ENCODE measurements around the gene CCDC107. TPM values are rescaled to one million over a fixed set of nuclear protein-coding genes. Genes with fewer than 3 reads are reported as not detected.

Gene CCDC107
- total RNA-seq, 1 donor from 2014 or later, result 11.0 TPM

DNA sequence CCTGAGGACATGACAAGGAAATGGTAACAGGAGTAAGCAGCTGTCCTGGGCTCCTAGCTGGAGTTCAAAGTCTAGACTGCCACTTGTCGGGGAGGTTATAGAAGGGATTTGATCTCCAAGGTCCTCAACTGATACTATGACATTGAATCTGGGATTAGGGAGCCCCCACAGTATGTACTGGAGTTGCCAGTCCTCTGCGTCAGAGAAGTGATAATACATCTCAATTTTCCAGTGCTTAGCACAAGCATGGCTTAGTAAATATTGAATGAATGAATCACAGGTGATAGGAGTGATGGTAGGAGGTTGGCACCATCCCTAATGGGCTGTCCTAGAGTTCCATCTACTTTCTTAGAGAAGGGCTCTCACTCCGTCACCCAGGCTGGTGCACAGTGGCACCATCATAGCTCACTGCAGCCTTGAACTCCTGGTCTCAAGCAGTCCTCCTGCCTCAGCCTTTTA is 37.9 kb downstream of the CCDC107 start:
- Histone ChIP-seq H3K27me3 (ENCODE audit: control insufficient read depth in 3 of 3, insufficient read depth in 3 of 3, low read length in 3 of 3) (no peaks in the 10 kb centered on the region), H3K36me3 (ENCODE audit: control insufficient read depth in 3 of 3, insufficient read depth in 3 of 3, low read length in 3 of 3) (peaks cover 41 to 51% (median 45%) of the 10 kb centered on the region in 3 donors), H3K9ac (ENCODE audit: low read depth in 1 of 3, low read length in 3 of 3) (no peak overlapping the region), H3K9me3 (ENCODE audit: control insufficient read depth in 3 of 3, low read length in 3 of 3) (no peaks in the 10 kb centered on the region), H3K27ac (ENCODE audit: low read depth, low read length) (no peak overlapping the region), H3K4me3 (ENCODE audit: low read length in 3 of 3) (no peak overlapping the region), H3K4me1 (ENCODE audit: control insufficient read depth in 3 of 3, insufficient read depth in 3 of 3, low read length in 3 of 3) (peaks cover 11 to 18% (median 12%) of the 10 kb centered on the region in 3 donors)

DNA sequence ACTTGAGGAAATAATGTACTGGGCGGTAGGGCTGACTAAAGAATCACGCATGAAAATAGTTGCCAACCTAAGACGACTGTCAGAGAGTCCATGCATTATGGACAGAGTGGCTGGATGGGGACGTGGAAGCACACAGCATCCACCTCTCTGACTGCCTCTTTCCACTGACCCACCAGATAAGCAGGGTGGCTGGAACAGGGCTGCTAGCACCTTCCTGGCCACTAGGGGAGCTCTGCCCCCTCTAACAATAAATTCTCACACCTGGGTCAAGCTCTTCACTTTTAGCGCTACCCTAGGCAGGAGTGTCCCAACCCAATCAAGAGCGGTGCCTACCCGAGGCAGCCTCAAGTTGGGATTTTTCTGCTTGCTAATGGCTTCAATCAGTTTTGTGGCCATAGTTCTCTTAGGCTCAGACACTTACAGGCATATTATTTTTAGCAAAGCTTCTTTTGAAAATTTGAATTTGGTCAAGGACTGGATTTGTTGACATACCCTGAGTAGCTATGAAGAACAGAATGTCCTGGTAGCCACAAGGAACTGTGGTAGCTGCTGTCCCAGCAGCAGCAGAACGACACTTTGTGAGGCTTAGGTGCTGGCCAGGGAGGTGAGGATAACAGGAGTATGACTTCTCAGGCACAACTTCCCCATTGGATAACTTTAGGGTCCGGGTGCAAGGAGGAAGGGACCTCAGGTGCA is 38.6 kb downstream of the CCDC107 start:
- Histone ChIP-seq H3K4me3 (ENCODE audit: low read length in 3 of 3) (no peak overlapping the region), H3K36me3 (ENCODE audit: control insufficient read depth in 3 of 3, insufficient read depth in 3 of 3, low read length in 3 of 3) (peaks cover 48 to 58% (median 52%) of the 10 kb centered on the region in 3 donors), H3K27me3 (ENCODE audit: control insufficient read depth in 3 of 3, insufficient read depth in 3 of 3, low read length in 3 of 3) (no peaks in the 10 kb centered on the region), H3K4me1 (ENCODE audit: control insufficient read depth in 3 of 3, insufficient read depth in 3 of 3, low read length in 3 of 3) (peaks cover 6 to 14% (median 9%) of the 10 kb centered on the region in 3 donors), H3K9me3 (ENCODE audit: control insufficient read depth in 3 of 3, low read length in 3 of 3) (no peaks in the 10 kb centered on the region), H3K27ac (ENCODE audit: low read depth, low read length) (no peak overlapping the region), H3K9ac (ENCODE audit: low read depth in 1 of 3, low read length in 3 of 3) (peak overlapping the region in 1 of 3 donors; percentile 25)

DNA sequence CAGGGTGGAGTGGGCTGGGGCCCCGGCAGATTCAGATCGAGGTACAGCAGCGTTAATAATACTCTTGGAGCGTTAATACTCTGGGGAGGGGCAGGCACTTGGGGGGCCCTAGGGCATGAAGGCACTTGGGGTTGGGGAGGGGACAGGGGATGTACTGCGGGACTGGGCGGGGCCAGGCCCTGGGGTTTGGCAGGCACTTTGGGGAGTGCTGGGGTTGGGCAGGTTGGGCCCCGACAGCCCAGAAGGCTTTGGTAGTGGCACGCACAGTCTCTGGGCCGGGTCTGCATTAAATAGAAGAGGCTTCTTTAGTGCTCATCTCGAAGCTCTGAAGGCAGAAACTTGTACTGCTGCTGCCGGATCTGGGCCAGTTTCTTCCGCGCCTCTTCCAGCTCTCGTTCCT is 39.4 kb downstream of the CCDC107 start:
- Histone ChIP-seq H3K9me3 (ENCODE audit: control insufficient read depth in 3 of 3, low read length in 3 of 3) (no peaks in the 10 kb centered on the region), H3K27ac (ENCODE audit: low read depth, low read length) (no peak overlapping the region), H3K4me1 (ENCODE audit: control insufficient read depth in 3 of 3, insufficient read depth in 3 of 3, low read length in 3 of 3) (peaks cover 4 to 10% (median 9%) of the 10 kb centered on the region in 3 donors), H3K9ac (ENCODE audit: low read depth in 1 of 3, low read length in 3 of 3) (no peak overlapping the region), H3K4me3 (ENCODE audit: low read length in 3 of 3) (no peak overlapping the region), H3K27me3 (ENCODE audit: control insufficient read depth in 3 of 3, insufficient read depth in 3 of 3, low read length in 3 of 3) (no peaks in the 10 kb centered on the region), H3K36me3 (ENCODE audit: control insufficient read depth in 3 of 3, insufficient read depth in 3 of 3, low read length in 3 of 3) (peaks cover 55 to 66% (median 57%) of the 10 kb centered on the region in 3 donors)

DNA sequence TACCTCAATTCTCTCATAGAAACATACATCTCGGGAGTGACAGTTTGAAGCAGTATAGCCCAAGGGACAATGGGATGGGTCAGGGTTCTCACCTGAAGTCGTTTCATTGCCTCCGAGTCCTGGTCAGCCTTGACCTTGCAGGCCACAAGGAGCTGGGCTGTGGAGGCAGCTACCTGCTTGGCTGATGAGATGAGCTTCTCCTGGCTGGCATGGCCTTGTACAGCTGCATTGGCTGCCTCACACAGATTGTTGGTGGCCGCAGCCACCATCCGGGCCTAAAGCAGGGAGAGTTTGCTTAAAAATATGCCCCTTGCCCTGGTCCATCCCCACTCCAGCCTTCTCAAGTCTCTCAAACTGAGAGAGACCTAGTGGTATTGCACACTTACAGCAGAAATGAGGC is 40.1 kb downstream of the CCDC107 start:
- H3K9me3 ChIP-seq (ENCODE audit: control insufficient read depth in 3 of 3, low read length in 3 of 3), result no peaks in the 10 kb centered on the region
- no peak overlapping the region for H3K9ac ChIP-seq (ENCODE audit: low read depth in 1 of 3, low read length in 3 of 3)
- no peaks in the 10 kb centered on the region for H3K27me3 ChIP-seq (ENCODE audit: control insufficient read depth in 3 of 3, insufficient read depth in 3 of 3, low read length in 3 of 3)
- H3K4me3 ChIP-seq (ENCODE audit: low read length in 3 of 3), result no peak overlapping the region
- peaks cover 4 to 10% (median 9%) of the 10 kb centered on the region in 3 donors for H3K4me1 ChIP-seq (ENCODE audit: control insufficient read depth in 3 of 3, insufficient read depth in 3 of 3, low read length in 3 of 3)
- no peak overlapping the region for H3K27ac ChIP-seq (ENCODE audit: low read depth, low read length)
- H3K36me3 ChIP-seq (ENCODE audit: control insufficient read depth in 3 of 3, insufficient read depth in 3 of 3, low read length in 3 of 3), result peaks cover 62 to 73% (median 64%) of the 10 kb centered on the region in 3 donors

DNA sequence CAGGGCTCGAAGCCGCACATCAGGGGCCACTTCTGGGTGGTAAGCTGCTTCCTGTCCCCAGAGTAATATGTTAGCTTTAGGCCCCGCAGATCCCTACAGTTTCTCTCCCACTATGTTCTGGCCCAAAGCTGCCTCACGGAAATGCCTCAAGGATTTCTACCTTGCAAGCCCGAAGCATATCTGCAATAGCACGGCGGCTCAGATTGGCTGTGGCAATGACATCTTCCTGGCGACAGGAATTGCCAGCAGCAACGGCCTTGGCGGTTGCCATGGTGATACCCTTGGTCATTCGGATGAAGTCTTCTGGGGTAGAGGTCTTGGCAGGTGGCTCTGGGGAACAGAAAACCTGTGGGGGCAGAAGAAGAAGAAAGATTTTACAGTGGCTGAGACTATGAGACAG is 41.9 kb downstream of the CCDC107 start:
- peaks cover 80 to 91% (median 82%) of the 10 kb centered on the region in 3 donors for H3K36me3 ChIP-seq (ENCODE audit: control insufficient read depth in 3 of 3, insufficient read depth in 3 of 3, low read length in 3 of 3)
- H3K9ac ChIP-seq (ENCODE audit: low read depth in 1 of 3, low read length in 3 of 3), result no peak overlapping the region

DNA sequence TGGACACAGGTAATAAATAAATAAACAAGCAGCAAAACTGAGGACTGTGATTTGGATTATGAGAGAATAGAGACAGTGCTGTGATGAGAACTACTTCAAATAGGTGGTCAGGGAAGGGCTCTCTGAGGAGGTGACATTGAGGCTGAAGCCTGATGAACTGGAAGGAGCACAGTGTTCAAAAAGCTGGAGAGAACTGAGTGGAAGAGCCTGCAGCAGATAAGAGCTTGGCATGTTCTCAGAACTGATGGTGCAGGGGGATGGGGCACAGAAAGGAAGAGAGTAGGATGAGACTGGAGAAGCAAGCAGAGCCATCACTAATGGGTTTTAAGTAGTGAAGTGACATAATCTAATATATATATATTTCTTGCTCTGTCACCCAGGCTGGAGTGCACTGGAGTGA is 42.9 kb downstream of the CCDC107 start:
- H3K27ac ChIP-seq (ENCODE audit: low read depth, low read length), result no peak overlapping the region
- H3K36me3 ChIP-seq (ENCODE audit: control insufficient read depth in 3 of 3, insufficient read depth in 3 of 3, low read length in 3 of 3), result peaks cover 89 to 99% (median 89%) of the 10 kb centered on the region in 3 donors
- H3K9ac ChIP-seq (ENCODE audit: low read depth in 1 of 3, low read length in 3 of 3), result no peak overlapping the region
- H3K27me3 ChIP-seq (ENCODE audit: control insufficient read depth in 3 of 3, insufficient read depth in 3 of 3, low read length in 3 of 3), result no peaks in the 10 kb centered on the region
- H3K9me3 ChIP-seq (ENCODE audit: control insufficient read depth in 3 of 3, low read length in 3 of 3), result no peaks in the 10 kb centered on the region
- H3K4me3 ChIP-seq (ENCODE audit: low read length in 3 of 3), result no peak overlapping the region
- H3K4me1 ChIP-seq (ENCODE audit: control insufficient read depth in 3 of 3, insufficient read depth in 3 of 3, low read length in 3 of 3), result peaks cover 4 to 10% (median 8%) of the 10 kb centered on the region in 3 donors

More for the DNA sequence above, 41.9 kb downstream of the CCDC107 start:
- Histone ChIP-seq H3K9me3 (ENCODE audit: control insufficient read depth in 3 of 3, low read length in 3 of 3) (no peaks in the 10 kb centered on the region), H3K27ac (ENCODE audit: low read depth, low read length) (no peak overlapping the region), H3K4me3 (ENCODE audit: low read length in 3 of 3) (no peak overlapping the region), H3K27me3 (ENCODE audit: control insufficient read depth in 3 of 3, insufficient read depth in 3 of 3, low read length in 3 of 3) (no peaks in the 10 kb centered on the region), H3K4me1 (ENCODE audit: control insufficient read depth in 3 of 3, insufficient read depth in 3 of 3, low read length in 3 of 3) (peaks cover 4 to 10% (median 9%) of the 10 kb centered on the region in 3 donors)

DNA sequence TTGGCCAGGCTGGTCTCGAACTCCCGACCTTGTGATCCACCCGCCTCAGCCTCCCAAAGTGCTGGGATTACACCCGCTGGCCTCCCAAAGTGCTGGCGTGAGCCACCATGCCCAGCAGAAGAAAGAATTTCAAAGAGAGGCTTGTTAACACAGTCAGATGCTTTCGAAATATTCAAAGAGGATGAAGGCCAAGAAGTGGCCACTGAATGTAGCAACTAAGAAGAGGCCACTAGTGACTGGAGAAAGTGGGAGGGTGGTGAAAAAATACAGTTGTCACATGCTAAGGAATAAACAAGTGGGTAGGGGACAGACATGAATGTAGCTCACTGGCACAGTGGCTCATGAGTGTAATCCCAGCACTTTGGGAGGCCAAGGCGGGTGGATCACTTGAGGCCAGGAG is 44.6 kb downstream of the CCDC107 start:
- Histone ChIP-seq H3K4me1 (ENCODE audit: control insufficient read depth in 3 of 3, insufficient read depth in 3 of 3, low read length in 3 of 3) (no peaks in the 10 kb centered on the region), H3K9me3 (ENCODE audit: control insufficient read depth in 3 of 3, low read length in 3 of 3) (no peaks in the 10 kb centered on the region), H3K9ac (ENCODE audit: low read depth in 1 of 3, low read length in 3 of 3) (no peak overlapping the region), H3K4me3 (ENCODE audit: low read length in 3 of 3) (no peak overlapping the region), H3K27me3 (ENCODE audit: control insufficient read depth in 3 of 3, insufficient read depth in 3 of 3, low read length in 3 of 3) (no peaks in the 10 kb centered on the region), H3K36me3 (ENCODE audit: control insufficient read depth in 3 of 3, insufficient read depth in 3 of 3, low read length in 3 of 3) (peaks cover 95 to 99% (median 98%) of the 10 kb centered on the region in 3 donors), H3K27ac (ENCODE audit: low read depth, low read length) (no peak overlapping the region)

DNA sequence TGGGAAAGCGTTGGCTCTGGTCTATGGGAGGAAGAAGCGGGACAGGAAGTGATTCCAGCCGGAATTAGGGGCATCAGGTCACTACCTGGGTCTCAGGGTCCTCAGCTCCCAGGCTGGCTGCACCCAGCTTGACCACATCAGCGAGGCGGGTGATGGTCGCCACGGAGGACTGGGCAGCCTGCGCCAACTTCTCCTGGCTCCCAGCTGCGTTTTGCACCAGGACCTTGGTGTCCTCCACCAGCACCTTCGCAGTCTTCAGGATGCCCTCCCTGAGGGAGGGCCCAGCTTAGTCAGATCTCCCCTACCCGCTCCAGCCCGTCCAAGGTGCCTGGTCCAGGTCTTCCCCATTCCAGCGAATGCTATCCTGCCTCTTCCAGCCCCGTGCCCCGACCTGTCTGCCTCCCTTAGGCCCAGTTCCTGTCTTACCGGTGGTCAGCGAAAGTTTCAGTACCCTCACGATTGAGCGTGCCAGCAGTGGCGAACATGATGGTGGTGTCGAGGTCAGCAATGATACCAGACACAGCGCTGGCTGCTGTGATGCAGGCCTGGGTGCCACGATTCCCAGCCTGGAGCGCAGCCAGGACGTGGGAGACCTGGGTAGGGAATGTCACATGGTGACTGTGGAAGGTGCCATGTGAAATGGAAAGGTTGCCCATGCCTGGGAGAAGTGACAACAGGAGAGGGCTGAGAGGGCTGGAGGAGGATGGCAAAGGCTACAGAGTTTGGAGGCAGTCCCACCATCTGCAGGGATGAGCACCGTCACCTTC is 46.0 kb downstream of the CCDC107 start:
- peaks cover 92 to 98% (median 97%) of the 10 kb centered on the region in 3 donors for H3K36me3 ChIP-seq (ENCODE audit: control insufficient read depth in 3 of 3, insufficient read depth in 3 of 3, low read length in 3 of 3)
- no peak overlapping the region for H3K27ac ChIP-seq (ENCODE audit: low read depth, low read length)
- peak overlapping the region in 1 of 3 donors; percentile 25 for H3K9ac ChIP-seq (ENCODE audit: low read depth in 1 of 3, low read length in 3 of 3)
- no peak overlapping the region for H3K4me3 ChIP-seq (ENCODE audit: low read length in 3 of 3)
- no peaks in the 10 kb centered on the region for H3K9me3 ChIP-seq (ENCODE audit: control insufficient read depth in 3 of 3, low read length in 3 of 3)
- H3K27me3 ChIP-seq (ENCODE audit: control insufficient read depth in 3 of 3, insufficient read depth in 3 of 3, low read length in 3 of 3), result no peaks in the 10 kb centered on the region
- no peaks in the 10 kb centered on the region for H3K4me1 ChIP-seq (ENCODE audit: control insufficient read depth in 3 of 3, insufficient read depth in 3 of 3, low read length in 3 of 3)

DNA sequence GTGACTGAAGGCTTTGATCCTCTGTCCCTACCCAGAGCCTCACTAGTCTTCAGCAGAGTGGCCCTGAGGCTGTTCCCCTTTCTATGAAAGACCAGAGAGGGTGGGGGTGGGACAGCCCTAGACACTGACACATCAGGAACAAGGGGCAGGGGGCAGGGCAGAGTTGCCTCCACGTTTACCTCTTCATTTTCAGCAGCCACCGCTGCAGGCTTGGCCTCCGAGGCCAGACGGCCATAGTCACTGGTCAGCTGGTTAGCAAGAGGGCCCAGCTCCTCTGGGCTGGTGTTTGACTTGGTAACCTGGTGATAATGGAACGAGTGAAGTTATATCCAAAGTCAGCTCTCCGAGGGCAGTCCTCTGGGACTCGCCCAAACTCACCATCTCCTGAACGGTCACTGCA is 47.3 kb downstream of the CCDC107 start:
- Histone ChIP-seq H3K9ac (ENCODE audit: low read depth in 1 of 3, low read length in 3 of 3) (no peak overlapping the region), H3K36me3 (ENCODE audit: control insufficient read depth in 3 of 3, insufficient read depth in 3 of 3, low read length in 3 of 3) (peaks cover 85 to 92% (median 88%) of the 10 kb centered on the region in 3 donors), H3K9me3 (ENCODE audit: control insufficient read depth in 3 of 3, low read length in 3 of 3) (no peaks in the 10 kb centered on the region), H3K27ac (ENCODE audit: low read depth, low read length) (no peak overlapping the region), H3K27me3 (ENCODE audit: control insufficient read depth in 3 of 3, insufficient read depth in 3 of 3, low read length in 3 of 3) (no peaks in the 10 kb centered on the region), H3K4me3 (ENCODE audit: low read length in 3 of 3) (no peak overlapping the region), H3K4me1 (ENCODE audit: control insufficient read depth in 3 of 3, insufficient read depth in 3 of 3, low read length in 3 of 3) (no peaks in the 10 kb centered on the region)

Data from skeletal muscle tissue (tissue), 4 donors.